DND-41 (cell line): ENCODE results near the gene ASPG.

Experiments used
- EZH2 ChIP-seq: IDR thresholded peaks from 3 replicates; pipeline ENCODE4 v1.6.1; 2012; ENCODE audit warnings: borderline replicate concordance, low read depth, mild to moderate bottlenecking, moderate library complexity, low read length, inconsistent platforms; ENCODE audit not compliant: severe bottlenecking
- TF ChIP-seq, protein P1 (sequence below): IDR thresholded peaks from 2 replicates; pipeline ENCODE4 v1.5.1; 2012; ENCODE audit warnings: borderline replicate concordance, low read length, moderate library complexity, mild to moderate bottlenecking; ENCODE audit not compliant: poor library complexity, severe bottlenecking; ENCODE audit errors: extremely low read depth

GRCh38 chr14:104082807-104083206 lies 2.7 kb upstream of the ASPG start:
- TF ChIP-seq, protein P1, sequence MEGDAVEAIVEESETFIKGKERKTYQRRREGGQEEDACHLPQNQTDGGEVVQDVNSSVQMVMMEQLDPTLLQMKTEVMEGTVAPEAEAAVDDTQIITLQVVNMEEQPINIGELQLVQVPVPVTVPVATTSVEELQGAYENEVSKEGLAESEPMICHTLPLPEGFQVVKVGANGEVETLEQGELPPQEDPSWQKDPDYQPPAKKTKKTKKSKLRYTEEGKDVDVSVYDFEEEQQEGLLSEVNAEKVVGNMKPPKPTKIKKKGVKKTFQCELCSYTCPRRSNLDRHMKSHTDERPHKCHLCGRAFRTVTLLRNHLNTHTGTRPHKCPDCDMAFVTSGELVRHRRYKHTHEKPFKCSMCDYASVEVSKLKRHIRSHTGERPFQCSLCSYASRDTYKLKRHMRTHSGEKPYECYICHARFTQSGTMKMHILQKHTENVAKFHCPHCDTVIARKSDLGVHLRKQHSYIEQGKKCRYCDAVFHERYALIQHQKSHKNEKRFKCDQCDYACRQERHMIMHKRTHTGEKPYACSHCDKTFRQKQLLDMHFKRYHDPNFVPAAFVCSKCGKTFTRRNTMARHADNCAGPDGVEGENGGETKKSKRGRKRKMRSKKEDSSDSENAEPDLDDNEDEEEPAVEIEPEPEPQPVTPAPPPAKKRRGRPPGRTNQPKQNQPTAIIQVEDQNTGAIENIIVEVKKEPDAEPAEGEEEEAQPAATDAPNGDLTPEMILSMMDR = no peak
- no peak for TF ChIP-seq EZH2
